A549 (cell line): ENCODE results near the gene LMO7. TPM values are rescaled to one million over a fixed set of nuclear protein-coding genes. Genes with fewer than 3 reads are reported as not detected.

Source experiments
- ATAC-seq, 2 experiments: fragments of 200-7000 bp in 1 of 2; fragments of >200 bp in 1 of 2; cut with Nextera tagmentation in 1 of 2; cut with Tn5 transposase in 1 of 2; 3 replicates each; pipeline versions ENCODE4 v1.8.0 to v1.9.1; 2018 to 2020; ENCODE audit warnings: mild to moderate bottlenecking in 1 of 2, moderate library complexity in 1 of 2
- CTCF ChIA-PET: fragments of 300-600 bp; sonication (Branson Sonifier 250); formaldehyde crosslinking; extraction: SDS; loops from one replicate; lab custom pipeline; 2021; ENCODE audit warnings: antibody characterized with exemption, inconsistent platforms; lab: Yijun Ruan, JAX
- POLR2A ChIA-PET: fragments of 350-600 bp; formaldehyde crosslinking; extraction: SDS; loops from one replicate; lab custom pipeline; 2021; ENCODE audit warnings: antibody characterized with exemption, inconsistent platforms; lab: Yijun Ruan, JAX
- DNase-seq, 2 experiments: peaks; one replicate each; pipeline versions ENCODE4 v3.0.0 to v3.0.0-alpha.2; 2011 to 2016; ENCODE audit warnings: low read depth in 1 of 2, low spot score in 1 of 2
- FAIRE-seq: peaks from 2 replicates; lab custom pipeline; 2011; peaks lifted over from hg19 to GRCh38; lab: Jason Lieb, UNC
- H3K27ac ChIP-seq, 2 experiments: fragments of >200 bp; sonication (Bioruptor Twin); formaldehyde crosslinking; 3 replicates each; pipeline ENCODE4 v1.5.1; 2016 to 2017
- H3K4me1 ChIP-seq: fragments of >200 bp; sonication (Bioruptor Twin); formaldehyde crosslinking; 3 replicates; pipeline ENCODE4 v1.6.1; 2016
- H3K4me2 ChIP-seq: fragments of >200 bp; sonication (Bioruptor Twin); formaldehyde crosslinking; 3 replicates; pipeline ENCODE4 v1.6.1; 2016
- H3K4me3 ChIP-seq: fragments of >200 bp; sonication (Bioruptor Twin); formaldehyde crosslinking; 3 replicates; pipeline ENCODE4 v1.5.1; 2016
- H3K9me3 ChIP-seq: fragments of >200 bp; sonication (Bioruptor Twin); formaldehyde crosslinking; 3 replicates; pipeline ENCODE4 v1.6.1; 2016
- BHLHE40 ChIP-seq: IDR thresholded peaks from 2 replicates; pipeline ENCODE4 v1.6.1; 2012; ENCODE audit warnings: low read depth, low read length, inconsistent platforms
- CBX2 ChIP-seq: fragments of 200-600 bp; sonication (generic); IDR thresholded peaks from 2 replicates; pipeline ENCODE4 v1.6.1; 2016; ENCODE audit warnings: low read depth, mild to moderate bottlenecking, borderline replicate concordance
- CHD4 ChIP-seq: fragments of 200-600 bp; sonication (generic); IDR thresholded peaks from 2 replicates; pipeline ENCODE4 v1.6.1; 2016; ENCODE audit warnings: antibody characterized with exemption, mild to moderate bottlenecking, borderline replicate concordance
- EHF ChIP-seq: fragments of 250-450 bp; sonication (Bioruptor Pico); IDR thresholded peaks from 2 replicates; pipeline ENCODE4 v1.5.0; 2020; ENCODE audit warnings: mild to moderate bottlenecking
- EP300 ChIP-seq, 2 experiments: fragments of >200 bp; sonication (Bioruptor Twin); formaldehyde crosslinking; IDR thresholded peaks; 2 replicates in 1 of 2; 3 replicates in 1 of 2; pipeline ENCODE4 v1.6.1; 2016 to 2017
- FOSB ChIP-seq: fragments of 250-450 bp; sonication (Bioruptor Pico); IDR thresholded peaks from 2 replicates; pipeline ENCODE4 v1.5.0; 2020; ENCODE audit warnings: mild to moderate bottlenecking, moderate library complexity
- HOXB5 ChIP-seq: fragments of 250-450 bp; sonication (Bioruptor Pico); IDR thresholded peaks from 2 replicates; pipeline ENCODE4 v1.5.0; 2020; ENCODE audit warnings: mild to moderate bottlenecking, moderate library complexity
- JUN ChIP-seq, 2 experiments: fragments of >200 bp; sonication (Bioruptor Twin); formaldehyde crosslinking; IDR thresholded peaks; 2 replicates in 1 of 2; 3 replicates in 1 of 2; pipeline ENCODE4 v1.6.1; 2016 to 2017
- KDM5A ChIP-seq: fragments of 200-600 bp; sonication (generic); IDR thresholded peaks from 2 replicates; pipeline ENCODE4 v1.6.1; 2016; ENCODE audit warnings: antibody characterized with exemption, mild to moderate bottlenecking
- MAFK ChIP-seq: fragments of 450-650 bp; IDR thresholded peaks from 2 replicates; pipeline ENCODE4 v1.6.1; 2014; ENCODE audit not compliant: partially characterized antibody
- NPAS2 ChIP-seq: fragments of 250-450 bp; sonication (Bioruptor Pico); IDR thresholded peaks from 2 replicates; pipeline ENCODE4 v1.8.0; 2022; ENCODE audit warnings: mild to moderate bottlenecking, moderate library complexity, borderline replicate concordance
- RNF2 ChIP-seq: fragments of 200-600 bp; sonication (generic); IDR thresholded peaks from 2 replicates; pipeline ENCODE4 v1.6.1; 2016; ENCODE audit warnings: low read depth, mild to moderate bottlenecking, antibody characterized with exemption, moderate library complexity, borderline replicate concordance
- SREBF2 ChIP-seq: fragments of 450-650 bp; IDR thresholded peaks from 2 replicates; pipeline ENCODE4 v1.6.1; 2014; ENCODE audit warnings: mild to moderate bottlenecking, moderate library complexity
- WGBS: methylation state at CpG from one replicate; pipeline ENCODE4 v1.1.6; 2017; ENCODE audit errors: missing lambda C conversion rate; 5-methylcytosine and 5-hydroxymethylcytosine counted together
- polyA plus RNA-seq, 4 experiments: library from polyadenylated mRNA; depleted of rRNA in 3 of 4; stranded (reverse); fragments of >200 nt; fragmentation: RNase III in 1 of 4; extraction: RNeasy Plus Mini Kit Qiagen cat#74134 plus additional on column Dnase treatment in 1 of 4; gene quantifications; 2 replicates in 3 of 4; 3 replicates in 1 of 4; pipeline ENCODE4 v1.2.3, GENCODE V29; 2011 to 2017
- TF ChIP-seq, protein P1 (sequence below): fragments of 450-650 bp; IDR thresholded peaks from 2 replicates; pipeline ENCODE4 v1.6.1; 2014; ENCODE audit warnings: antibody characterized with exemption
- TF ChIP-seq, protein P2 (sequence below): fragments of 150-350 bp; IDR thresholded peaks from 2 replicates; pipeline ENCODE4 v1.6.1; 2014; ENCODE audit warnings: low read depth, mild to moderate bottlenecking, low read length
- TF ChIP-seq, protein P3 (sequence below): IDR thresholded peaks from 2 replicates; pipeline ENCODE4 v1.6.1; 2012
- TF ChIP-seq, protein P4 (sequence below): fragments of >200 bp; sonication (Bioruptor Twin); formaldehyde crosslinking; IDR thresholded peaks from 3 replicates; pipeline ENCODE4 v1.6.1; 2016
- TF ChIP-seq, protein P5 (sequence below): IDR thresholded peaks from 2 replicates; pipeline ENCODE4 v1.6.1; 2012; ENCODE audit warnings: low read depth, borderline replicate concordance
- TF ChIP-seq, protein P6 (sequence below): fragments of >200 bp; sonication (Bioruptor Twin); formaldehyde crosslinking; IDR thresholded peaks from 3 replicates; pipeline ENCODE4 v1.5.1; 2016

LMO7 gene
- polyA plus RNA-seq, 2 of the 4 experiments (the other 2 are of a cell fraction), result 23.4 to 33.2 TPM

DNA sequence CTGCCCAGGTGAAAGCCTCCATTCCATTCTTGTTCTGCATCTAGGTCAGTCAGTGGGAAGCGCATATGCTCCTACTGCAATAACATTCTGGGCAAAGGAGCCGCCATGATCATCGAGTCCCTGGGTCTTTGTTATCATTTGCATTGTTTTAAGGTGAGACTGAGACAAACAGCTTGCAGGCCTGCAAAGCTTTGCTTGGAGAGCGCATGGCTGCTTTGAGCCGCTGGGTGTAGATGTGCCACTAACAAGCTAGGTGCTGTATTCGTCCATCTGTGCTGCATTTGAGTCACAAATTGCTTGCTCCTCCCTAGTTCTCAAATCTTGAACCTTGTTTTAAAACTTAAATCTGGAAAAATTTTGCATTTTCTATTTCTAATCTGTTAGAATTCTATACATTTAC is 219.1 kb downstream of the LMO7 start:
- H3K9me3 ChIP-seq, result no peaks in the 10 kb centered on the region
- no peak for TF ChIP-seq HOXB5 (CRISPR knock-in tag)
- TF ChIP-seq, protein P1, sequence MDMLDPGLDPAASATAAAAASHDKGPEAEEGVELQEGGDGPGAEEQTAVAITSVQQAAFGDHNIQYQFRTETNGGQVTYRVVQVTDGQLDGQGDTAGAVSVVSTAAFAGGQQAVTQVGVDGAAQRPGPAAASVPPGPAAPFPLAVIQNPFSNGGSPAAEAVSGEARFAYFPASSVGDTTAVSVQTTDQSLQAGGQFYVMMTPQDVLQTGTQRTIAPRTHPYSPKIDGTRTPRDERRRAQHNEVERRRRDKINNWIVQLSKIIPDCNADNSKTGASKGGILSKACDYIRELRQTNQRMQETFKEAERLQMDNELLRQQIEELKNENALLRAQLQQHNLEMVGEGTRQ, result no peak
- H3K4me1 ChIP-seq, result no peaks in the 10 kb centered on the region
- WGBS, result 96% methylated on average over 6 of the region's 6 CpGs
- ATAC-seq, result no peak
- ChIA-PET POLR2A (no interaction called here), CTCF (interaction anchor here (1.1 to 2.5 kb wide), 2 partner anchors 15 to 160 kb away, joined by 3 to 11 read pairs; no protein-coding TSS in a partner anchor)
- no peak overlapping the region for H3K27ac ChIP-seq
- no peak for FAIRE-seq
- H3K4me3 ChIP-seq, result no peak overlapping the region
- DNase-seq, result no peak
- H3K4me2 ChIP-seq, result no peak overlapping the region

DNA sequence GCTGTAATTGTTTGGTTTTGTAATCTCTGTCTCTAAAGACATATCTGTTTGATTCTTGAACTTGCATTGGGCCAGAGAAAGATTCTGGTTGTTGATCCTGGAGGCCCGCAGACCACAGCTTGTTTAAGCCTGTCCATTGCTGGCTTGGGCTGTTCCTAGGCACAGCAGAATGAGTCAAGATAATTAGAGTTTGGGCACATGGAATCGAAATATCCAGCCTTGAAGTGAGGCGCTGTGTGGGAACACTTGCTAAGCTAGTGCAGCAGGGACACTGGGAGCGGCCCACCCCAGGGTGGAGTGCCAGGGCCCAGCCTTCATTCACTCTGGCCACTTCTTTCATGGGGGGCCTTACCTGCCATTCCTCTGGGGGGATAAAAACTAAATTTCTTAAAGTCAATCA is 219.7 kb downstream of the LMO7 start:
- TF ChIP-seq HOXB5 (CRISPR knock-in tag) (no peak), JUN (IDR thresholded peaks at IDR 0.05) (no peak)
- TF ChIP-seq, protein P2, sequence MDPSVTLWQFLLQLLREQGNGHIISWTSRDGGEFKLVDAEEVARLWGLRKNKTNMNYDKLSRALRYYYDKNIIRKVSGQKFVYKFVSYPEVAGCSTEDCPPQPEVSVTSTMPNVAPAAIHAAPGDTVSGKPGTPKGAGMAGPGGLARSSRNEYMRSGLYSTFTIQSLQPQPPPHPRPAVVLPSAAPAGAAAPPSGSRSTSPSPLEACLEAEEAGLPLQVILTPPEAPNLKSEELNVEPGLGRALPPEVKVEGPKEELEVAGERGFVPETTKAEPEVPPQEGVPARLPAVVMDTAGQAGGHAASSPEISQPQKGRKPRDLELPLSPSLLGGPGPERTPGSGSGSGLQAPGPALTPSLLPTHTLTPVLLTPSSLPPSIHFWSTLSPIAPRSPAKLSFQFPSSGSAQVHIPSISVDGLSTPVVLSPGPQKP, result no peak
- TF ChIP-seq, protein P3, sequence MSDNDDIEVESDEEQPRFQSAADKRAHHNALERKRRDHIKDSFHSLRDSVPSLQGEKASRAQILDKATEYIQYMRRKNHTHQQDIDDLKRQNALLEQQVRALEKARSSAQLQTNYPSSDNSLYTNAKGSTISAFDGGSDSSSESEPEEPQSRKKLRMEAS, result no peak
- no peaks in the 10 kb centered on the region for H3K9me3 ChIP-seq
- no peak overlapping the region for H3K4me3 ChIP-seq
- ChIA-PET POLR2A (no interaction called here), CTCF (interaction anchor here (1.8 kb wide), 1 partner anchor 160 kb away, joined by 3 read pairs; no protein-coding TSS in a partner anchor)
- FAIRE-seq (no peak), DNase-seq (no peak), ATAC-seq (no peak)
- WGBS, result 95% methylated on average over 4 of the region's 4 CpGs
- H3K4me2 ChIP-seq, result no peak overlapping the region
- H3K27ac ChIP-seq, result no peak overlapping the region
- H3K4me1 ChIP-seq, result no peaks in the 10 kb centered on the region

DNA sequence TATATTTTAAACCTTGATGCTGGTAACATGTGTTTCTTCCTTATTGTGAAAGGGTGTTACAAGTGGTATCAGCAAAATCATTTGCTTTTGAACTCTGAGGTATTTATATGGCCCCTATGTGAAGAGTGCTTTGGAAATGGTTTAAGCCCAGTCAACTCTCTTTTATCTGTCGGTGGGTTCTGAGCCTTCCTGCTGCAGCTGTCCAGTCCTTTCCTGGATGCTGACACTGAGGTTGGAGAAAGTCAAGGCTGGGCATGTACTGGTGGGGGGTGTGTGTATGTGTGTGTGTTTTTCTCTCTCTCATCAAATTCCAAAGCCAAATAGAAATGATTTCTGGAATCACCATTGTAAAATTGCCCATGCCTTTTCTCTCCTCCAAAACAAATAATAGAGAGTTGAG is 221.2 kb downstream of the LMO7 start:
- Histone ChIP-seq H3K4me2 (no peak overlapping the region), H3K27ac (no peak overlapping the region), H3K9me3 (no peaks in the 10 kb centered on the region), H3K4me1 (no peaks in the 10 kb centered on the region), H3K4me3 (no peak overlapping the region)
- no peak for TF ChIP-seq BHLHE40
- TF ChIP-seq EP300 (IDR thresholded peaks at IDR 0.05), result no peak
- TF ChIP-seq, protein P4, sequence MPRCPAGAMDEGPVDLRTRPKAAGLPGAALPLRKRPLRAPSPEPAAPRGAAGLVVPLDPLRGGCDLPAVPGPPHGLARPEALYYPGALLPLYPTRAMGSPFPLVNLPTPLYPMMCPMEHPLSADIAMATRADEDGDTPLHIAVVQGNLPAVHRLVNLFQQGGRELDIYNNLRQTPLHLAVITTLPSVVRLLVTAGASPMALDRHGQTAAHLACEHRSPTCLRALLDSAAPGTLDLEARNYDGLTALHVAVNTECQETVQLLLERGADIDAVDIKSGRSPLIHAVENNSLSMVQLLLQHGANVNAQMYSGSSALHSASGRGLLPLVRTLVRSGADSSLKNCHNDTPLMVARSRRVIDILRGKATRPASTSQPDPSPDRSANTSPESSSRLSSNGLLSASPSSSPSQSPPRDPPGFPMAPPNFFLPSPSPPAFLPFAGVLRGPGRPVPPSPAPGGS, result no peak
- TF ChIP-seq EHF, result no peak
- no peak for TF ChIP-seq CHD4
- no peak for TF ChIP-seq CBX2
- no peak for TF ChIP-seq FOSB (CRISPR knock-in tag)
- TF ChIP-seq, protein P5, sequence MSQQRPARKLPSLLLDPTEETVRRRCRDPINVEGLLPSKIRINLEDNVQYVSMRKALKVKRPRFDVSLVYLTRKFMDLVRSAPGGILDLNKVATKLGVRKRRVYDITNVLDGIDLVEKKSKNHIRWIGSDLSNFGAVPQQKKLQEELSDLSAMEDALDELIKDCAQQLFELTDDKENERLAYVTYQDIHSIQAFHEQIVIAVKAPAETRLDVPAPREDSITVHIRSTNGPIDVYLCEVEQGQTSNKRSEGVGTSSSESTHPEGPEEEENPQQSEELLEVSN, result no peak
- TF ChIP-seq KDM5A, result no peak
- no peak for TF ChIP-seq RNF2
- TF ChIP-seq NPAS2 (CRISPR knock-in tag), result no peak
- TF ChIP-seq, protein P6, sequence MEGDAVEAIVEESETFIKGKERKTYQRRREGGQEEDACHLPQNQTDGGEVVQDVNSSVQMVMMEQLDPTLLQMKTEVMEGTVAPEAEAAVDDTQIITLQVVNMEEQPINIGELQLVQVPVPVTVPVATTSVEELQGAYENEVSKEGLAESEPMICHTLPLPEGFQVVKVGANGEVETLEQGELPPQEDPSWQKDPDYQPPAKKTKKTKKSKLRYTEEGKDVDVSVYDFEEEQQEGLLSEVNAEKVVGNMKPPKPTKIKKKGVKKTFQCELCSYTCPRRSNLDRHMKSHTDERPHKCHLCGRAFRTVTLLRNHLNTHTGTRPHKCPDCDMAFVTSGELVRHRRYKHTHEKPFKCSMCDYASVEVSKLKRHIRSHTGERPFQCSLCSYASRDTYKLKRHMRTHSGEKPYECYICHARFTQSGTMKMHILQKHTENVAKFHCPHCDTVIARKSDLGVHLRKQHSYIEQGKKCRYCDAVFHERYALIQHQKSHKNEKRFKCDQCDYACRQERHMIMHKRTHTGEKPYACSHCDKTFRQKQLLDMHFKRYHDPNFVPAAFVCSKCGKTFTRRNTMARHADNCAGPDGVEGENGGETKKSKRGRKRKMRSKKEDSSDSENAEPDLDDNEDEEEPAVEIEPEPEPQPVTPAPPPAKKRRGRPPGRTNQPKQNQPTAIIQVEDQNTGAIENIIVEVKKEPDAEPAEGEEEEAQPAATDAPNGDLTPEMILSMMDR, result no peak
- no peak for TF ChIP-seq MAFK
- TF ChIP-seq SREBF2, result no peak
- TF ChIP-seq, protein P2, result no peak
- no CpG with 5 or more reads among the region's 1 CpG for WGBS
- ATAC-seq, result no peak
- no peak for DNase-seq
- no peak for FAIRE-seq
- ChIA-PET POLR2A (no interaction called here), CTCF (interaction anchor here (0.9 to 1.8 kb wide), 2 partner anchors 13 to 161 kb away, joined by 3 read pairs; no protein-coding TSS in a partner anchor)
